Measurements from ENCODE around the gene PRDM1. TPM values are rescaled to one million over a fixed set of nuclear protein-coding genes. Genes with fewer than 3 reads are reported as not detected.
"Not testable (repeated sequence)": the region's sequence is repeated elsewhere in the genome, so short reads cannot be mapped to it uniquely, and the experiment has no call there.

Gene PRDM1
- total RNA-seq, 1 experiment from 2014 or later, result 2.6 TPM

DNA sequence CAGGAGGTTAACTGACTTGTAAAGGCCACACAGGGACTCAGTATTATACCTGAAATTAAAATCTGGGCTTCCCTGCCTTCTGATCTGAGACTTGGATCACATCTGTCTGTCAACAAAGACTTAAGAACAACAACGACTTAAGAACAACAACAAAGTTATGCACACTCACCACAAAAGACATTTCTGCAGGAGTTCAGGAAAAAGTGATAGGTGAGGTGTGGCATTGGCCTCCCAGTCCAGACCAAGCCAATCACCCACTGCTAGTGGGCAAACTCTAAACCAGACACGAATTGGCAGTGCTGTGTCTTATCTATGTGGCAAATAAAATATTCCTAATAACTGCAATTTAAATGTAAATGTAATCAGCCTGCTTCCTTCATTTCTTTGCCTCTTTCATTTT is 61.3 kb downstream of the PRDM1 start:
- peak overlapping the region; percentile 55 for H3K27ac ChIP-seq
- no peaks in the 10 kb centered on the region for H3K9me3 ChIP-seq (ENCODE audit: insufficient read depth, low read depth)
- no peaks in the 10 kb centered on the region for H3K79me2 ChIP-seq (ENCODE audit: low read depth)
- peak; percentile 15 to 65 for DNase-seq
- no TSS peak for BruUV-seq (replicated peaks)
- intact Hi-C loops (cut with micrococcal nuclease; ENCODE audit: unreplicated experiment), result loop anchor here (1.0 to 5.0 kb wide), 2 partner anchors 28 to 50 kb away; no protein-coding TSS in a partner anchor
- ChIA-PET CTCF (no interaction called here), POLR2A (ENCODE audit: unreplicated experiment) (no interaction called here)
- H3F3A ChIP-seq (ENCODE audit: insufficient read depth, low read depth), result peaks cover 20% of the 10 kb centered on the region
- H3K27me3 ChIP-seq (ENCODE audit: insufficient read depth, low read depth), result no peaks in the 10 kb centered on the region
- H4K20me1 ChIP-seq (ENCODE audit: insufficient read depth), result no peaks in the 10 kb centered on the region
- H3K4me2 ChIP-seq, result peak overlapping the region; percentile 31
- H3K4me1 ChIP-seq (replicated peaks; ENCODE audit: insufficient read depth), result peaks cover 39% of the 10 kb centered on the region
- no peaks in the 10 kb centered on the region for H3K36me3 ChIP-seq (ENCODE audit: low read depth)
- H3K9me2 ChIP-seq (ENCODE audit: insufficient read depth), result no peaks in the 10 kb centered on the region
- TF ChIP-seq, protein P1, sequence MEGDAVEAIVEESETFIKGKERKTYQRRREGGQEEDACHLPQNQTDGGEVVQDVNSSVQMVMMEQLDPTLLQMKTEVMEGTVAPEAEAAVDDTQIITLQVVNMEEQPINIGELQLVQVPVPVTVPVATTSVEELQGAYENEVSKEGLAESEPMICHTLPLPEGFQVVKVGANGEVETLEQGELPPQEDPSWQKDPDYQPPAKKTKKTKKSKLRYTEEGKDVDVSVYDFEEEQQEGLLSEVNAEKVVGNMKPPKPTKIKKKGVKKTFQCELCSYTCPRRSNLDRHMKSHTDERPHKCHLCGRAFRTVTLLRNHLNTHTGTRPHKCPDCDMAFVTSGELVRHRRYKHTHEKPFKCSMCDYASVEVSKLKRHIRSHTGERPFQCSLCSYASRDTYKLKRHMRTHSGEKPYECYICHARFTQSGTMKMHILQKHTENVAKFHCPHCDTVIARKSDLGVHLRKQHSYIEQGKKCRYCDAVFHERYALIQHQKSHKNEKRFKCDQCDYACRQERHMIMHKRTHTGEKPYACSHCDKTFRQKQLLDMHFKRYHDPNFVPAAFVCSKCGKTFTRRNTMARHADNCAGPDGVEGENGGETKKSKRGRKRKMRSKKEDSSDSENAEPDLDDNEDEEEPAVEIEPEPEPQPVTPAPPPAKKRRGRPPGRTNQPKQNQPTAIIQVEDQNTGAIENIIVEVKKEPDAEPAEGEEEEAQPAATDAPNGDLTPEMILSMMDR (conservative IDR thresholded peaks at IDR 0.05), result no peak
- TF ChIP-seq EZH2 (IDR thresholded peaks at IDR 0.05; ENCODE audit: low read depth), result no peak
- no peak overlapping the region for H2AFZ ChIP-seq
- no peak overlapping the region for H3K4me3 ChIP-seq

DNA sequence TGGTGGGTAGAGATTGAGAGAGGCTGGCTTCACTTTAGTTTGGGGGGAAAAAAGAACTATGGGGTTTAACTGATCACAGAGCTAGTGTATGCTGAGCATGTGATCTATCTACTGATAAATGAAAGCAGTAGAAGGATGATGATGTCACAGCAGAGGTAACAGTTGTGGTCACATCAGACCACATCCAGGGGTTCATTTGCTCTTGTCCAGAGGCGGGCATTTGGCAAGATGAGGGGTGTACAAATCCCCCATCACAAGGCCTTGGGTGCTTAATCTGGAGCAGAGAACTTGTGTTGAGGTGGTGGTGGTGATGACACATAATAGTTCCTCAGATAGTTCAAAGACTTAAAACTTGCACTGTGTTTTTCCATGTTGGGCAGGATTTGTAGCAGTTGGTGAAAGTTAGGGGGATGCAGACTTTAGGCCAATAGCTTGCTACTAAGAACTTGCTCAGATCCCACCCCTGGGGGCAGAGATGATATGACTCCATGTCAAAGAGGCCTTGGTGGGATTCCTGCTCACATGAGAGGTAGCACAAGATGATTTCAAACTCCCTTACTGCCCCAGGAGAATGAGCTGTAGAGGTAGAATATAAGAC is 63.4 kb downstream of the PRDM1 start:
- CTCF ChIA-PET, result no interaction called here

DNA sequence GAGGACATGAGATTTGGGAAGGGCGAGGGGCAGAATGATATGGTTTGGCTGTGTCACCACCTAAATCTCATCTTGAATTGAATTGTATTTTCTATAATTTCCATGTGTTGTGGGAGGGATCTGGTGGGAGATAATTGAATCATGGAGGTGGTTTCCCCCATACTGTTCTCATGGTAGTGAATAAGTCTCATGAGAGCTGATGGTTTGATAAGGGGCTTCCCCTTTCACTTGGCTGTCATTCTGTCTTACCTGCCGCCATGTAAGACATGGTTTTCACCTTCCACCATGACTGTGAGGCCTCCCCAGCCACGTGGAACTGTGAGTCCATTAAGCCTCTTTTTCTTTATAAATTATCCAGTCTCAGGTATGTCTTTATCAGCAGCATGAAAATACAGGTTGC is 66.3 kb downstream of the PRDM1 start:
- DNase-seq; CTCF ChIA-PET; POLR2A ChIA-PET (ENCODE audit: unreplicated experiment); H3K36me3 ChIP-seq (ENCODE audit: low read depth); H3K79me2 ChIP-seq (ENCODE audit: low read depth); H3K9me2 ChIP-seq (ENCODE audit: insufficient read depth); H3F3A ChIP-seq (ENCODE audit: insufficient read depth, low read depth); intact Hi-C loops (cut with micrococcal nuclease; ENCODE audit: unreplicated experiment); H3K9me3 ChIP-seq (ENCODE audit: insufficient read depth, low read depth); H2AFZ ChIP-seq; H4K20me1 ChIP-seq (ENCODE audit: insufficient read depth); H3K4me3 ChIP-seq; H3K4me2 ChIP-seq; H3K27me3 ChIP-seq (ENCODE audit: insufficient read depth, low read depth); BruUV-seq (replicated peaks); H3K27ac ChIP-seq: not testable (repeated sequence)
- peaks cover 13% of the 10 kb centered on the region for H3K4me1 ChIP-seq (replicated peaks; ENCODE audit: insufficient read depth)

More for the DNA sequence above, 63.4 kb downstream of the PRDM1 start:
- H3K4me2 ChIP-seq, result no peak overlapping the region
- H3K27me3 ChIP-seq (ENCODE audit: insufficient read depth, low read depth), result no peaks in the 10 kb centered on the region
- H3K27ac ChIP-seq, result no peak overlapping the region
- no TSS peak for BruUV-seq (replicated peaks)
- H4K20me1 ChIP-seq (ENCODE audit: insufficient read depth), result no peaks in the 10 kb centered on the region
- POLR2A ChIA-PET (ENCODE audit: unreplicated experiment), result interaction anchor here (0.6 kb wide), 1 partner anchor 11 kb away, joined by 3 read pairs; no protein-coding TSS in a partner anchor
- TF ChIP-seq EZH2 (IDR thresholded peaks at IDR 0.05; ENCODE audit: low read depth), result no peak
- TF ChIP-seq, protein P1 (conservative IDR thresholded peaks at IDR 0.05), result no peak
- H3K36me3 ChIP-seq (ENCODE audit: low read depth), result no peaks in the 10 kb centered on the region
- no peaks in the 10 kb centered on the region for H3K9me3 ChIP-seq (ENCODE audit: insufficient read depth, low read depth)
- H2AFZ ChIP-seq, result no peak overlapping the region
- no peaks in the 10 kb centered on the region for H3K79me2 ChIP-seq (ENCODE audit: low read depth)
- no peaks in the 10 kb centered on the region for H3K9me2 ChIP-seq (ENCODE audit: insufficient read depth)
- DNase-seq, result no peak
- H3K4me3 ChIP-seq, result no peak overlapping the region
- H3K4me1 ChIP-seq (replicated peaks; ENCODE audit: insufficient read depth), result peaks cover 33% of the 10 kb centered on the region
- intact Hi-C loops (cut with micrococcal nuclease; ENCODE audit: unreplicated experiment), result loop anchor here (5.0 kb wide), 1 partner anchor 48 kb away; no protein-coding TSS in a partner anchor
- peaks cover 20% of the 10 kb centered on the region for H3F3A ChIP-seq (ENCODE audit: insufficient read depth, low read depth)

DNA sequence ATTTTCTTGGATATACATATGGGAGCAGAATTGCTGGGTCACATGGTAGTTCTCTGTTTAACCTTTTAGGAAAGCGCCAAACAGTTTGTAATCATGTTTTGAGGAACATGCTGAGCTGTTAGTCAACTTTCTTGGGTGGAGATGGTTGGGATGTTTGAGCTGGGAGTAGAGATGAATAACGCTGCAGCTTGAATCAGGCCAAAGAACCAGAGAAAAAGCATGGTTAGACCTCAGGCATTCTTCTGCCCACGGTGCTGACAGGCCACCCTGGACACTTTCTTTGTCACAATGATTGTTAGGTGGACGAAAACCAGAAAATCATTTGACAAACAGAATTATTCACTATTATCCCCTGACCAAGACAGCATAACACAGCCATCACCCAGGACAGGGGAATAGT is 66.8 kb downstream of the PRDM1 start:
- intact Hi-C loops (cut with micrococcal nuclease; ENCODE audit: unreplicated experiment), result no loop called here
- CTCF ChIA-PET, result no interaction called here
- no TSS peak for BruUV-seq (replicated peaks)
- DNase-seq, result no peak
- H3K27me3 ChIP-seq (ENCODE audit: insufficient read depth, low read depth), result no peaks in the 10 kb centered on the region
- no peak overlapping the region for H3K4me3 ChIP-seq
- TF ChIP-seq EZH2 (IDR thresholded peaks at IDR 0.05; ENCODE audit: low read depth), result no peak
- TF ChIP-seq, protein P1 (conservative IDR thresholded peaks at IDR 0.05), result no peak
- POLR2A ChIA-PET (ENCODE audit: unreplicated experiment), result no interaction called here
- no peaks in the 10 kb centered on the region for H3K9me2 ChIP-seq (ENCODE audit: insufficient read depth)
- H3K79me2 ChIP-seq (ENCODE audit: low read depth), result no peaks in the 10 kb centered on the region
- no peak overlapping the region for H2AFZ ChIP-seq
- peaks cover 3% of the 10 kb centered on the region for H3F3A ChIP-seq (ENCODE audit: insufficient read depth, low read depth)
- H3K27ac ChIP-seq, result no peak overlapping the region
- H3K9me3 ChIP-seq (ENCODE audit: insufficient read depth, low read depth), result no peaks in the 10 kb centered on the region
- no peaks in the 10 kb centered on the region for H3K36me3 ChIP-seq (ENCODE audit: low read depth)
- no peak overlapping the region for H3K4me2 ChIP-seq
- no peaks in the 10 kb centered on the region for H4K20me1 ChIP-seq (ENCODE audit: insufficient read depth)
- H3K4me1 ChIP-seq (replicated peaks; ENCODE audit: insufficient read depth), result peaks cover 9% of the 10 kb centered on the region
